Activated T-cell treated with anti-CD3 and anti-CD28 coated beads, Interleukin-2, amount 50 U/mL, for 72 hours (primary cell): ENCODE data around the gene PRAC2. TPM values are rescaled to one million over a fixed set of nuclear protein-coding genes. Genes with fewer than 3 reads are reported as not detected.

ENCODE experiments used
- ATAC-seq, 2 donors: fragments of 150-1000 bp; cut with Tn5 transposase; replicated peaks in 1 of 2; 2 replicates each; pipeline ENCODE4 v1.10.0; 2021; ENCODE audit warnings: moderate library complexity in 2 of 2, mild to moderate bottlenecking in 1 of 2
- DNase-seq, 2 donors: peaks; one replicate each; pipeline ENCODE4 v3.0.0; 2021 to 2022; ENCODE audit warnings: mixed read lengths in 1 of 2
- H3K27ac Mint-ChIP-seq: one replicate; pipeline ENCODE4 v1.8.0; 2022; ENCODE audit warnings: mild to moderate bottlenecking, moderate library complexity, mixed read lengths
- H3K27me3 Mint-ChIP-seq: one replicate; pipeline ENCODE4 v1.8.0; 2022; ENCODE audit warnings: low read depth, mixed read lengths
- H3K36me3 Mint-ChIP-seq, 2 donors: one replicate each; pipeline ENCODE4 v1.8.0; 2022; ENCODE audit warnings: mixed read lengths in 2 of 2, mild to moderate bottlenecking in 1 of 2; ENCODE audit not compliant: insufficient read depth in 2 of 2
- H3K4me1 Mint-ChIP-seq: one replicate; pipeline ENCODE4 v1.8.0; 2022; ENCODE audit warnings: low read depth, mixed read lengths
- H3K4me3 Mint-ChIP-seq, 2 donors: one replicate each; pipeline ENCODE4 v1.8.0; 2022; ENCODE audit warnings: mild to moderate bottlenecking in 2 of 2, mixed read lengths in 2 of 2, moderate library complexity in 2 of 2
- H3K9me3 Mint-ChIP-seq, 2 donors: one replicate each; pipeline ENCODE4 v1.8.0; 2022; ENCODE audit warnings: mixed read lengths in 2 of 2
- total RNA-seq, 2 donors: library from RNA; stranded (reverse); gene quantifications; one replicate each; pipeline ENCODE4 v1.2.3, GENCODE V29; 2022

PRAC2 gene
- total RNA-seq, 2 donors from 2014 or later = not detected

- no peak overlapping the region for H3K4me3 Mint-ChIP-seq
- no peaks in the 10 kb centered on the region for H3K36me3 Mint-ChIP-seq
- H3K27me3 Mint-ChIP-seq = peaks cover 84% of the 10 kb centered on the region
- peaks cover 15% of the 10 kb centered on the region for H3K4me1 Mint-ChIP-seq
- no peak for DNase-seq
- no peak overlapping the region for H3K27ac Mint-ChIP-seq
- no peaks in the 10 kb centered on the region for H3K9me3 Mint-ChIP-seq
- no peak for ATAC-seq
Observed at GRCh38 chr17:48757524-48757961, 34.6 kb downstream of the PRAC2 start.

- ATAC-seq (no peak), DNase-seq (no peak)
- no peak overlapping the region for H3K27ac Mint-ChIP-seq
- H3K4me1 Mint-ChIP-seq = no peaks in the 10 kb centered on the region
- no peak overlapping the region for H3K4me3 Mint-ChIP-seq
- no peaks in the 10 kb centered on the region for H3K36me3 Mint-ChIP-seq
- peaks cover 84% of the 10 kb centered on the region for H3K27me3 Mint-ChIP-seq
- no peaks in the 10 kb centered on the region for H3K9me3 Mint-ChIP-seq
Observed at GRCh38 chr17:48759288-48759687, 36.3 kb downstream of the PRAC2 start.

- Mint-ChIP-seq H3K4me3 (no peak overlapping the region), H3K9me3 (no peaks in the 10 kb centered on the region), H3K27me3 (peaks cover 83% of the 10 kb centered on the region), H3K27ac (no peak overlapping the region), H3K36me3 (no peaks in the 10 kb centered on the region), H3K4me1 (no peaks in the 10 kb centered on the region)
- ATAC-seq = no peak
- no peak for DNase-seq
Observed at GRCh38 chr17:48760411-48760810, 37.4 kb downstream of the PRAC2 start.

GRCh38 chr17:48761114-48761513, 38.1 kb downstream of the PRAC2 start:
- DNase-seq (no peak), ATAC-seq (no peak)
- Mint-ChIP-seq H3K27me3 (peaks cover 76% of the 10 kb centered on the region), H3K4me1 (no peaks in the 10 kb centered on the region), H3K4me3 (no peak overlapping the region), H3K9me3 (no peaks in the 10 kb centered on the region), H3K36me3 (no peaks in the 10 kb centered on the region), H3K27ac (no peak overlapping the region)

- no peak overlapping the region for H3K27ac Mint-ChIP-seq
- ATAC-seq (no peak), DNase-seq (no peak)
- H3K9me3 Mint-ChIP-seq = no peaks in the 10 kb centered on the region
- peaks cover 61% of the 10 kb centered on the region for H3K27me3 Mint-ChIP-seq
- no peaks in the 10 kb centered on the region for H3K4me1 Mint-ChIP-seq
- H3K4me3 Mint-ChIP-seq = no peak overlapping the region
- H3K36me3 Mint-ChIP-seq = no peaks in the 10 kb centered on the region
Observed at GRCh38 chr17:48767263-48767774, 44.3 kb downstream of the PRAC2 start.

- H3K27me3 Mint-ChIP-seq = peaks cover 43% of the 10 kb centered on the region
Observed at GRCh38 chr17:48769009-48769675, 46.2 kb downstream of the PRAC2 start.

GRCh38 chr17:48770954-48771353, 48.0 kb downstream of the PRAC2 start:
- Mint-ChIP-seq H3K27me3 (peaks cover 33% of the 10 kb centered on the region), H3K27ac (no peak overlapping the region), H3K9me3 (no peaks in the 10 kb centered on the region), H3K4me1 (no peaks in the 10 kb centered on the region), H3K36me3 (no peaks in the 10 kb centered on the region), H3K4me3 (no peak overlapping the region)
- DNase-seq = no peak
- no peak for ATAC-seq

More at GRCh38 chr17:48769009-48769675, 46.2 kb downstream of the PRAC2 start:
- Mint-ChIP-seq H3K9me3 (no peaks in the 10 kb centered on the region), H3K4me1 (no peaks in the 10 kb centered on the region), H3K27ac (no peak overlapping the region), H3K4me3 (no peak overlapping the region), H3K36me3 (no peaks in the 10 kb centered on the region)
- ATAC-seq (no peak), DNase-seq (no peak)

GRCh38 chr17:48773245-48773644, 50.3 kb downstream of the PRAC2 start:
- Mint-ChIP-seq H3K27ac (no peak overlapping the region), H3K4me1 (no peaks in the 10 kb centered on the region), H3K4me3 (no peak overlapping the region), H3K27me3 (peaks cover 28% of the 10 kb centered on the region), H3K36me3 (no peaks in the 10 kb centered on the region), H3K9me3 (no peaks in the 10 kb centered on the region)
- DNase-seq (no peak), ATAC-seq (no peak)

Other genes starting within 250 kb of the PRAC2 start
- not detected for gene HOXB1, start 192.2 kb upstream of the PRAC2 start, total RNA-seq
- 10 to 100 TPM; 18.1 to 37.7 TPM for gene HOXB2, start 178.1 kb upstream of the PRAC2 start, total RNA-seq
- gene HOXB4, start 144.8 kb upstream of the PRAC2 start, total RNA-seq = 1 to 10 TPM; 1.9 to 3.3 TPM
- gene HOXB3, start 132.9 kb upstream of the PRAC2 start, total RNA-seq = 1 to 10 TPM; 2.9 to 8.1 TPM
- gene HOXB5, start 129.4 kb upstream of the PRAC2 start, total RNA-seq = not detected
- under 1 TPM; 0.24 to 0.51 TPM for gene HOXB6, start 118.2 kb upstream of the PRAC2 start, total RNA-seq
- gene HOXB7, start 112.2 kb upstream of the PRAC2 start, total RNA-seq = 1 to 10 TPM; 1.3 to 1.6 TPM
- gene HOXB8, start 107.9 kb upstream of the PRAC2 start, total RNA-seq = not detected
- gene HOXB9, start 96.8 kb upstream of the PRAC2 start, total RNA-seq = 10 to 100 TPM; 15.0 to 23.0 TPM
- gene PRAC1, start 667 bp upstream of the PRAC2 start, total RNA-seq = not detected
- gene HOXB13, start 5.6 kb downstream of the PRAC2 start, total RNA-seq = not detected
- not detected for gene TTLL6, start 94.0 kb downstream of the PRAC2 start, total RNA-seq
- gene CALCOCO2, start 107.8 kb downstream of the PRAC2 start, total RNA-seq = 100 to 1,000 TPM in 1 of 2 donors, 10 to 100 TPM in 1; 97.0 to 132 TPM
- gene ATP5MC1, start 169.6 kb downstream of the PRAC2 start, total RNA-seq = 10 to 100 TPM; 45.9 to 52.9 TPM
- gene UBE2Z, start 185.2 kb downstream of the PRAC2 start, total RNA-seq = 100 to 1,000 TPM; 133 to 191 TPM
- 10 to 100 TPM; 54.7 to 54.8 TPM for gene SNF8, start 221.7 kb downstream of the PRAC2 start, total RNA-seq
- not detected for gene GIP, start 245.4 kb downstream of the PRAC2 start, total RNA-seq